HG03442 (cell line): ENCODE results near the gene C15orf62.

Experiments used
- ATAC-seq: cut with Tn5 transposase; IDR thresholded peaks from one replicate; pipeline ENCODE4 v1.9.1; 2021; ENCODE audit warnings: mild to moderate bottlenecking, moderate library complexity; ENCODE audit not compliant: unreplicated experiment

The C15orf62 gene

GRCh38 chr15:40754883-40755811 lies 14.6 kb upstream of the C15orf62 start, which contains the start of gene RMDN3:
Gene RMDN3, minus strand, starts transcription at chr15:40755254. Its CDS starts 471 bp downstream, at chr15:40754783.
- peak; percentile 82 for ATAC-seq

GRCh38 chr15:40755812-40756208 lies 14.0 kb upstream of the C15orf62 start:
- no peak for ATAC-seq

GRCh38 chr15:40756938-40757337 lies 12.8 kb upstream of the C15orf62 start:
- ATAC-seq = no peak

GRCh38 chr15:40759961-40760360 lies 9.8 kb upstream of the C15orf62 start:
- ATAC-seq = no peak

- peak; percentile 5 for ATAC-seq
Observed at GRCh38 chr15:40762919-40763800, 6.6 kb upstream of the C15orf62 start.

GRCh38 chr15:40763801-40764628 lies 5.8 kb upstream of the C15orf62 start, which contains the start of gene GCHFR:
Gene GCHFR, plus strand, starts transcription at chr15:40764068. Its CDS starts 113 bp downstream, at chr15:40764181.
- ATAC-seq = peak; percentile 58

- no peak for ATAC-seq
Observed at GRCh38 chr15:40764629-40765103, 5.1 kb upstream of the C15orf62 start.

- no peak for ATAC-seq
Observed at GRCh38 chr15:40766194-40766815, 3.5 kb upstream of the C15orf62 start.

GRCh38 chr15:40766906-40767837 lies 2.6 kb upstream of the C15orf62 start:
- no peak for ATAC-seq

- ATAC-seq = no peak
Observed at GRCh38 chr15:40767838-40768500, 1.8 kb upstream of the C15orf62 start.

GRCh38 chr15:40768521-40769273 lies 1.1 kb upstream of the C15orf62 start:
- ATAC-seq = no peak

- ATAC-seq = no peak
Observed at GRCh38 chr15:40770147-40770721, 454 bp downstream of the C15orf62 start.

- no peak for ATAC-seq
Observed at GRCh38 chr15:40771242-40771641, 1.5 kb downstream of the C15orf62 start.

- no peak for ATAC-seq
Observed at GRCh38 chr15:40772014-40772413, 2.2 kb downstream of the C15orf62 start.

- ATAC-seq = no peak
Observed at GRCh38 chr15:40773496-40773895, 3.7 kb downstream of the C15orf62 start.

GRCh38 chr15:40773902-40774301 lies 4.1 kb downstream of the C15orf62 start:
- no peak for ATAC-seq

- ATAC-seq = no peak
Observed at GRCh38 chr15:40775007-40775406, 5.2 kb downstream of the C15orf62 start.
